HG02759 (cell line): ENCODE results near the gene GPAT3.
A peak's percentile ranks its signal among the peaks of the same experiment; 100 is the strongest.
"Not testable (repeated sequence)": the region's sequence is repeated elsewhere in the genome, so short reads cannot be mapped to it uniquely, and the experiment has no call there.

ENCODE experiments used
- ATAC-seq: cut with Tn5 transposase; IDR thresholded peaks from one replicate; pipeline ENCODE4 v1.9.1; 2021; ENCODE audit warnings: mild to moderate bottlenecking, moderate library complexity; ENCODE audit not compliant: unreplicated experiment

GPAT3 gene

DNA sequence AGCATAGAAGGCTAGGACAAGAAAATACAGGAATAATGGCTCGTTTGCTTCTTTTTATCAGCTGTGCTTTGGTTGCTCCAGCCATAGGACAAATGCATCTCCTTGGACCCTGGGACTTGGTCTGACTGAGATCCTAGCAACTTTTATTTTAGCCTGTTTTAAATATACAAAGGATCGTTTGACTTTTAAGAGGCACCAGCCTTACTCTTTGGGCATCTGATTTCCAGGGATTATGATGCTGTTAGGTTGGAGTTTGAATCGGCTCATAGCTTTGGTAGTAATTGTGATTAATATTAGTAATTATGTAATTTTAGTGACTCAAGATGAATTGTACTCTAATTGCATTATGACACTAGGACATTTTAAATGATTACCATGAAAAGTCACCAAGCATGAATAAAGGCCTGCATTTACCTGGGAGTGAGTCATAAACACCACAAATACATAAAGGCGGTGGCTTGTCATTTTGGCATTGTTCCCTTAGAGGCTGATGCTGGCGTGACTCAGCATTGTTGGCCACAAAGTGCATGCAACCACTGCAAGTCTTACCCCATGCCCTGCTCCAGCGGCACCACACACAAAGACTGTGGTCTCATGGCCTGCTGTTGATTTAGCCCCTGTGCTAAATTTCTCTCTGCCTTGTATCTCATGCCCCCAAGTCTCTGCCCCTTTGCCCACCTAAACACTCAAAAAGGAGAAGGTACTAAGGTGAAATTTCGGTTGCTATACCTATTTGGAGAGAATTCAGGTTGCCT lies 12.4 kb downstream of the GPAT3 start:
- ATAC-seq, result peak; percentile 98

DNA sequence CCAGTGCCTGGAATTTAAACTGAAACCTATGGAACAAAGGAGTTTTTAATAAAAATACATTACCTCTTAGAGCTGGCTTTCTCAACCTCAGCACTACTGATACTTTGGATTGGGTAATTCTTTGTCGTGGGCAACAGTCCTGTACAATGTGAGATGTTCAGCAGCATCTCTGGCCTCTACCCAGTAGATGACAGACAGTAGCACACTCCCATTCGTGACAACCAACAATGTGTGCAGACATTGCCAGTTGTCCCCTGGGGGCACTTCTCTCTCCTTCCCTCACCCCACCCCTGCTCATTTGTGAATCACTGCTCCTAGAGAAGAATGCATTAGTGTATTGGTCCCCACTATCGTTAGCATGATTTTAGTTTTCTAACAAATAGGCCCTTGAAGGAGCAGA lies 16.2 kb downstream of the GPAT3 start:
- ATAC-seq, result no peak

- ATAC-seq, result peak; percentile 54
Measured at GRCh38 chr4:83552924-83553323, 17.0 kb downstream of the GPAT3 start.

- ATAC-seq, result no peak
Measured at GRCh38 chr4:83556006-83556707, 20.2 kb downstream of the GPAT3 start.

DNA sequence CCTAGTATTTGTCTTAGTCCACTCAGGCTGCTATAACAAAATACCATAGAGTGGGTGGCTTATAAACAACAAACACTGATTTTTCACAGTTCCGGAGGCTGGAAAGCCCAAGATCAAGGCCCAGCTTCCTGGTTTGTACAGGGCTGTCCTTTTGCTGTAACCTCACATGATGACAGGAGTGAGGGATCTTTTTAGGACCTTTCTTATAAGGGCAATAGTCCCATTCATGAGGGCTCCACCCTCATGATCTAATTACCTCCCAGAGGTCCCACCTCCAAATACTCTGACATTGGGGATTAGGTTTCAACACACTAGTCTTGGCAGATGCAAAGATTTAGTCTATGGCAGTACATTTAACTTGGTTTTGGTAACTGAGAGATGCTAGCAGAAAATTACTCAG lies 20.9 kb downstream of the GPAT3 start:
- no peak for ATAC-seq

GRCh38 chr4:83558059-83558653 lies 22.2 kb downstream of the GPAT3 start:
- no peak for ATAC-seq

DNA sequence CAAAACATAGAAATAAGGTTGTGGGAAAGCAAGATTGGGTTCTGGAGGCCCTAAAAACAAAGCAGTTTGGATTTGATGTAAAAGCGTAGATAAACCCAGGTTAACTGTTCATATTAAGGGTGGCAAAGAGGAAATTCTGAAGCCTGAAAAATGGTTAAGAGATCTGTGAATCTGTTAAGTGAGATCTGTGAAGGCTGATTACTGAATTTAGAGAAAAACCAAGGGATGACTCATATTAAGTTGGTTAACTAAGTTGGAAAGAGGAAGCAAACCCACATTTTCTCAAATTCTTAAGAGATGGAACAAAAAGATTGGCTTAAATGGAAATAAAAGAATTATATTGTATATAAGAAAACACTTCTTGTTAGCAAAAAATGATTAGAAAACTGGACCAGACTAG lies 22.8 kb downstream of the GPAT3 start:
- ATAC-seq, result no peak

- ATAC-seq, result no peak
Measured at GRCh38 chr4:83560523-83560922, 24.6 kb downstream of the GPAT3 start.

DNA sequence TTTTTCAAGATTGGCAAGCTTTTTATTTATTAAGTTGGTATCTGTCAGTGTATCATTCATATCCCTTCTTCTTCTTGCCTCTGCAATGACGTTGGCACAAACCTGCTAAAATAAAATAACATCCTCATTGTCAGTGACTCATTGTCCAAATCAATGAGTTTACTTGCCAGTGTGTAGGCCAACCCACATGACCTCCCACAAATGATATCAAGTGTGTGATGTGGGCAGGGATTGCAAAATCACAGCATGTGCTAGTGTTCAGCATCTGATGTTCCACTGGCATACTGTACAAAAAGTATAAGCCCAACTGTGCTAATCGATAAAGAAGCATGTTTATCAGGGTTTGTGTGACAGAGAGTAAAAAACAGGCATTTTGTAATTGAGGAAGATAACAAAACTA lies 25.5 kb downstream of the GPAT3 start:
- no peak for ATAC-seq

- no peak for ATAC-seq
Measured at GRCh38 chr4:83563998-83564397, 28.1 kb downstream of the GPAT3 start.

- ATAC-seq, result no peak
Measured at GRCh38 chr4:83568062-83568461, 32.2 kb downstream of the GPAT3 start.

GRCh38 chr4:83569429-83569828 lies 33.5 kb downstream of the GPAT3 start:
- ATAC-seq, result no peak

DNA sequence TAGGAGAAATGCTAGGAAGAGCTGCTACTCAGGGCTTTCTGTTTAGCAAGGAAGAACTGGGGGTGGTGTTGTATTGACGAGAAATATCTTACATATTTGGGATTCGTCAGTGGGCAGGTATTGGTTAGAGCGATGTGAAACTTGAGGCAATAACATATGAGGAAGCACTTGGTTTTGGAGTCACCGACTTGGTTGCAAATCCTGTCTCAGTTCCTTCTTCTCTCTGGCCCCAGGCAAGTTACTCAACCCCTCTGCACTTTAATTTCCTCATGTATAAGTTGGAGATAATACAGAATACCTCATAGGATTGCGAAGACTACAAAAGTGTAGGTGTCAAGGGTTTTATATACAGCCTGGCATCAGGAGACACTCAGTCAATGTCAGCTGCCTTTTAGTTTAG lies 34.1 kb downstream of the GPAT3 start:
- peak; percentile 80 for ATAC-seq

DNA sequence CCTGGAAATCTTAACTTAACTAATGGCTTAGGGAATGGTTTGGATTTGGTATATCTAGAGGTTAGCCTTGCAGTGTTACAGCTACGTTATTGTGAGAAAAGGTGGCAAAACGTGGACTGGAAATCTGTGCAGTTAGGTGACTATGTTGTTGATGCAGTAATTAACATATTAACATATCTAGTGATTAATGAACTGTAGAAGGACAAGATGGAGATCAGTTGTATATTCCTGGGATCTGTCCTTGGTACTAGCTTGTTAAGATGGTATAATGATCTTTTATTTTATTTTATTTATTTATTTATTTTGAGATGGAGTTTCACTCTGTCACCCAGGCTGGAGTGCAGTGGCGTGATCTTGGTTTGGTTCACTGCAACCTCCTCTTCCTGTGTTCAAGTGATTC lies 36.9 kb downstream of the GPAT3 start:
- ATAC-seq, result no peak

- no peak for ATAC-seq
Measured at GRCh38 chr4:83574247-83574646, 38.3 kb downstream of the GPAT3 start.

DNA sequence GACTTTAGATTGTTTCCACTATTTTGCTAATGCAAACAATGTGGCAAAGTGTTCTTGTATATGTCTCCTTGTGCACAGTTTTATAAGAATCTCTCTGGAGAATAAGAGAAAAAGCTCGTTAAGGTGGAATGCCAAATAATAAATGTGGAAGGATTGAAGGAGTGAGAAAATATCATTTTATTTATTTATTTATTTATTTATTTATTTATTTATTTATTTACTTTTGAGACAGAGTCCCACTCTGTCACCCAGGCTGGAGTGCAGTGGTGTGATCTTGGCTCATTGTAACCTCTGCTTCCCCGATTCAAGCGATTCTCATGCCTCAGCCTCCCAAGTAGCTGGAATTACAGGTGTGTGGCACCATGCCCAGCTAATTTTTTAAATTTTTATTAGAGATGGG lies 40.3 kb downstream of the GPAT3 start:
- ATAC-seq, result not testable (repeated sequence)

GRCh38 chr4:83581411-83582288 lies 45.7 kb downstream of the GPAT3 start:
- peak; percentile 83 for ATAC-seq

- ATAC-seq, result peak; percentile 77
Measured at GRCh38 chr4:83582289-83582785, 46.4 kb downstream of the GPAT3 start.

GRCh38 chr4:83585982-83586508 lies 50.1 kb downstream of the GPAT3 start:
- ATAC-seq, result no peak

DNA sequence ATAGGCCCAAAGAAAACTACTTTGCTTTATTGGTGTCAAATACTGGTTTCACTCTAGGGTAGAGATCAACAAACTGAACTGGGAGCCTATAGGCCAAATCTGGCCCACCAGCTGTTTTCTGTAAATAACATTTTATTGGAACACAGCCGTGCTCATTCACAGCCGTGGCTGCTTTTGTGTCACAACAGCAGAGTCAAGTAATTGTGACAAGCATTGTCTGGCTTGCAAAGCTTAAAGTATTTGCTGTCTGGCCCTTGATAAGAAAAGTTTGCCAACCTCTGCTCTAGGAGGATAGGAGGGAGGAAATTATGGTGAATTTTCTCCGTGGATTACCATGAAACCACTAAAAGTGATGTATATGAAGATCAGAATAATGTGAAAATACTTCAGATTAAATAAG lies 53.4 kb downstream of the GPAT3 start:
- ATAC-seq, result no peak

GRCh38 chr4:83591056-83591455 lies 55.1 kb downstream of the GPAT3 start:
- no peak for ATAC-seq
